DOHH2 (cell line): ENCODE data around the gene PRAMEF12.

ENCODE experiments used
- H3F3A ChIP-seq: fragments of 200-600 bp; sonication (generic), shearing (Covaris generic); 2 replicates; pipeline ENCODE4 v1.6.0; 2016; ENCODE audit warnings: antibody characterized with exemption, mild to moderate bottlenecking; ENCODE audit not compliant: control insufficient read depth, insufficient read depth
- H3K27ac ChIP-seq: fragments of 200-600 bp; sonication (generic); 2 replicates; pipeline ENCODE4 v1.5.1; 2014; ENCODE audit warnings: low read depth, mild to moderate bottlenecking, low read length, moderate library complexity
- H3K27me3 ChIP-seq: fragments of 200-600 bp; sonication (generic); 2 replicates; pipeline ENCODE4 v1.6.1; 2014; ENCODE audit warnings: mild to moderate bottlenecking, low read length, mixed read lengths; ENCODE audit not compliant: control insufficient read depth
- H3K36me3 ChIP-seq: fragments of 200-600 bp; sonication (generic); 2 replicates; pipeline ENCODE4 v1.6.1; 2014; ENCODE audit warnings: mild to moderate bottlenecking, low read length, moderate library complexity, mixed read lengths; ENCODE audit not compliant: control insufficient read depth
- H3K4me1 ChIP-seq: fragments of 200-600 bp; sonication (generic); 2 replicates; pipeline ENCODE4 v1.6.1; 2014; ENCODE audit warnings: mild to moderate bottlenecking, low read length, mixed read lengths; ENCODE audit not compliant: control insufficient read depth
- H3K4me2 ChIP-seq: fragments of 200-600 bp; sonication (generic); 2 replicates; pipeline ENCODE4 v1.6.0; 2014; ENCODE audit warnings: mild to moderate bottlenecking, low read length, moderate library complexity
- H3K4me3 ChIP-seq: fragments of 200-600 bp; sonication (generic); 2 replicates; pipeline ENCODE4 v1.5.1; 2014; ENCODE audit warnings: mild to moderate bottlenecking, low read length, mixed read lengths
- H3K79me2 ChIP-seq: fragments of 200-600 bp; sonication (generic); 2 replicates; pipeline ENCODE4 v1.6.1; 2014; ENCODE audit warnings: mild to moderate bottlenecking, low read length, mixed read lengths; ENCODE audit not compliant: control insufficient read depth
- H3K9me2 ChIP-seq: fragments of 200-600 bp; sonication (generic); replicated peaks from 2 replicates; pipeline ENCODE4 v1.6.1; 2014; ENCODE audit warnings: mild to moderate bottlenecking, low read length, mixed read lengths; ENCODE audit not compliant: control insufficient read depth
- H3K9me3 ChIP-seq: fragments of 200-600 bp; sonication (generic); 2 replicates; pipeline ENCODE4 v1.6.1; 2014; ENCODE audit warnings: antibody characterized with exemption, low read length, mixed read lengths; ENCODE audit not compliant: control insufficient read depth, insufficient read depth
- H4K20me1 ChIP-seq: fragments of 200-600 bp; sonication (generic); 2 replicates; pipeline ENCODE4 v1.6.0; 2014; ENCODE audit warnings: low read depth, mild to moderate bottlenecking, antibody characterized with exemption, low read length, moderate library complexity; ENCODE audit not compliant: control insufficient read depth, insufficient read depth
- EZH2phosphoT487 ChIP-seq: fragments of 200-600 bp; sonication (generic); IDR thresholded peaks from 2 replicates; pipeline ENCODE4 v1.6.1; 2017; ENCODE audit warnings: borderline replicate concordance, mild to moderate bottlenecking, antibody characterized with exemption, low read length, moderate library complexity, mixed read lengths
- TF ChIP-seq, protein P1 (sequence below): fragments of 200-600 bp; sonication (generic); IDR thresholded peaks from one replicate; pipeline ENCODE4 v1.5.1; 2014; ENCODE audit warnings: antibody characterized with exemption, mild to moderate bottlenecking, low read depth, low read length; ENCODE audit not compliant: poor library complexity, severe bottlenecking

Gene PRAMEF12

DNA sequence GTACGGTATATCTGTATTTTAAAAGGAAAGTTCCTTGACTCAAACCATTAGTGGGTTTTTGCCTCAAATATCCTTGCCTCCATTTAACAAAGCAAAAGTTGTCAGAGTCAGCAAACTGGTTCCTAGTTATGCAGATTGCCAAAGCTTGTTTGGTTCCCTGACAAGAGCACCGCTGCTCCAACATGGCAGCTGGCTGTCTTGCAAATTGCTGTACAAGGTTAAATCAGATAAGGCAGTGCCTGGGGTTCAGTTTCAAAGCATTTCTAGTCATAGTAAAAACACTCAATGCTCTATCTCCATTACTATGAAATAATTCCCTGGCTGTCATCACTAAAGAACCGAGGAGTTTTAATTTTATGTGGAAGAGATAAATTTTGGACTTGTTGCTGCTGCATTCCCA, 38.9 kb upstream of the PRAMEF12 start:
- H3F3A ChIP-seq = no peaks in the 10 kb centered on the region
- peaks cover 10% of the 10 kb centered on the region; the same call in 1 of the 2 replicates for H3K27me3 ChIP-seq
- H3K27ac ChIP-seq = no peak overlapping the region
- H3K9me2 ChIP-seq = no peaks in the 10 kb centered on the region
- H3K9me3 ChIP-seq = no peaks in the 10 kb centered on the region
- H3K4me1 ChIP-seq = no peaks in the 10 kb centered on the region
- no peak overlapping the region for H3K4me2 ChIP-seq
- H3K79me2 ChIP-seq = no peaks in the 10 kb centered on the region
- H3K4me3 ChIP-seq = no peak overlapping the region
- no peaks in the 10 kb centered on the region for H4K20me1 ChIP-seq
- H3K36me3 ChIP-seq = no peaks in the 10 kb centered on the region
- TF ChIP-seq EZH2phosphoT487 = no peak
- TF ChIP-seq, protein P1, sequence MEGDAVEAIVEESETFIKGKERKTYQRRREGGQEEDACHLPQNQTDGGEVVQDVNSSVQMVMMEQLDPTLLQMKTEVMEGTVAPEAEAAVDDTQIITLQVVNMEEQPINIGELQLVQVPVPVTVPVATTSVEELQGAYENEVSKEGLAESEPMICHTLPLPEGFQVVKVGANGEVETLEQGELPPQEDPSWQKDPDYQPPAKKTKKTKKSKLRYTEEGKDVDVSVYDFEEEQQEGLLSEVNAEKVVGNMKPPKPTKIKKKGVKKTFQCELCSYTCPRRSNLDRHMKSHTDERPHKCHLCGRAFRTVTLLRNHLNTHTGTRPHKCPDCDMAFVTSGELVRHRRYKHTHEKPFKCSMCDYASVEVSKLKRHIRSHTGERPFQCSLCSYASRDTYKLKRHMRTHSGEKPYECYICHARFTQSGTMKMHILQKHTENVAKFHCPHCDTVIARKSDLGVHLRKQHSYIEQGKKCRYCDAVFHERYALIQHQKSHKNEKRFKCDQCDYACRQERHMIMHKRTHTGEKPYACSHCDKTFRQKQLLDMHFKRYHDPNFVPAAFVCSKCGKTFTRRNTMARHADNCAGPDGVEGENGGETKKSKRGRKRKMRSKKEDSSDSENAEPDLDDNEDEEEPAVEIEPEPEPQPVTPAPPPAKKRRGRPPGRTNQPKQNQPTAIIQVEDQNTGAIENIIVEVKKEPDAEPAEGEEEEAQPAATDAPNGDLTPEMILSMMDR = no peak

DNA sequence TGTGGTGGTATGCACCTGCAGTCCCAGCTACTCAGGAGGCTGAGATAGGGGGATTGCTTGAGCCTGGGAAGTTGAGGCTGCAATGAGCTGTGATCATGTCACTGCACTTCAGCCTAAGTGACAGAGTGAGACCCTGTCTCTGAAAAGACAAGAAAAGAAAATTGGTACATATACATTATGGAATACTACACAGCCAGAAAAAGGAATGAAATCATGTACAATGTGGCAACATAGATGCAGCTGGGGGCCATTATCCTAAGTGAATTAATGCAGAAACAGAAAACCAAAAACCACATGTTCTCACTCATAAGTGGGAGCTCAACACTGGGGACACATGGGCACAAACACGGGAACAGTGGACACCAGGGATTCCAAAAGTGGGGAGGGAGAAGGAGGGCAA, 34.6 kb upstream of the PRAMEF12 start:
- Histone ChIP-seq H3K9me3 (no peaks in the 10 kb centered on the region), H3F3A (no peaks in the 10 kb centered on the region), H3K27ac (no peak overlapping the region), H3K27me3 (peaks cover 10% of the 10 kb centered on the region; the same call in 1 of the 2 replicates), H3K4me2 (no peak overlapping the region), H3K36me3 (no peaks in the 10 kb centered on the region), H3K79me2 (no peaks in the 10 kb centered on the region), H3K4me1 (no peaks in the 10 kb centered on the region), H4K20me1 (no peaks in the 10 kb centered on the region), H3K9me2 (no peaks in the 10 kb centered on the region), H3K4me3 (no peak overlapping the region)
- no peak for TF ChIP-seq EZH2phosphoT487
- TF ChIP-seq, protein P1 = no peak

DNA sequence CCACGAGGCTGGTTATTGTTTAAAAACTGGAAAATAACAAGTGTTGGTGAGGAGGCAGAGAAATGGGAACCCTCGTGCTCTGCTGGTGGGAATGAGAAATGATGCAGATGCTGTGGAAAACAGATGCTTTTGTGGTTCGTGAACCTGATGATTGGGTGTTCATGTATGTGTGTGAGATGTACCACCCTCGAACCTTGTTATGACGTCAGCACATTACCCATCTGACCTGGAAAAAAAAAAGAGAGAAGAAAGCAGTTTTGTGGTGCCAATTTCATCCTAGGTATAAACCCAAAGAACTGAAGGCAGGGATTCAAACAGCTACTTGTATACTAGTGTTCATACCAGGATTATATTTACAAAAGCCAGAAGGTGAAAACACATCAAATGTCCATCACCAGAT, 33.9 kb upstream of the PRAMEF12 start:
- TF ChIP-seq EZH2phosphoT487 = no peak
- TF ChIP-seq, protein P1 = no peak
- Histone ChIP-seq H4K20me1 (no peaks in the 10 kb centered on the region), H3K4me2 (no peak overlapping the region), H3K27me3 (peaks cover 7% of the 10 kb centered on the region; the same call in 1 of the 2 replicates), H3F3A (no peaks in the 10 kb centered on the region), H3K79me2 (no peaks in the 10 kb centered on the region), H3K36me3 (no peaks in the 10 kb centered on the region), H3K9me2 (no peaks in the 10 kb centered on the region), H3K4me3 (no peak overlapping the region), H3K27ac (no peak overlapping the region), H3K9me3 (no peaks in the 10 kb centered on the region), H3K4me1 (no peaks in the 10 kb centered on the region)

DNA sequence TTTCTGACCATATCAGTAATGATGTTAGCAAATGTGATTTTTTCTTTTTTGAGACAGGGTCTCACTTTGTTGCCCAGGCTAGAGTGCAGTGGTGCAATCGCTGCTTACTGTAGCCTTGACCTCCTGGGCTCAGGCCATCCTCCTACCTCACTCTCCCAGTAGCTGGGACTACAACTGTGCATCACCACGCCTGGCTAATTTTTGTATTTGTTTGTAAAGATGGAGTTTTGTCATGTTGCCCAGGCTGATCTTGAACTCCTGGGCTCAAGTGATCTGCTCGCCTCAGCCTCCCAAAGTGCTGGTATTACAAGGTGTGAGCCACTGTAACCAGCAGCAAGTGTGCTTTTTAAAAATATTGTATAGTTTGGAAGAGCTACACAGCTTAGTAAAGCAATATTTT, 31.6 kb upstream of the PRAMEF12 start:
- Histone ChIP-seq H3K4me3 (no peak overlapping the region), H3K36me3 (no peaks in the 10 kb centered on the region), H3K27ac (no peak overlapping the region), H3K9me3 (no peaks in the 10 kb centered on the region), H3K79me2 (no peaks in the 10 kb centered on the region), H3K4me2 (no peak overlapping the region), H3K27me3 (peaks cover 3% of the 10 kb centered on the region; the same call in 1 of the 2 replicates), H3F3A (no peaks in the 10 kb centered on the region), H3K4me1 (no peaks in the 10 kb centered on the region), H4K20me1 (no peaks in the 10 kb centered on the region), H3K9me2 (no peaks in the 10 kb centered on the region)
- TF ChIP-seq, protein P1 = no peak
- TF ChIP-seq EZH2phosphoT487 = no peak
